A549 (cell line): ENCODE results near the gene PLIN4. TPM values are rescaled to one million over a fixed set of nuclear protein-coding genes. Genes with fewer than 3 reads are reported as not detected.

Experiments
- ATAC-seq, 2 experiments: fragments of 200-7000 bp in 1 of 2; fragments of >200 bp in 1 of 2; cut with Nextera tagmentation in 1 of 2; cut with Tn5 transposase in 1 of 2; 3 replicates each; pipeline versions ENCODE4 v1.8.0 to v1.9.1; 2018 to 2020; ENCODE audit warnings: mild to moderate bottlenecking in 1 of 2, moderate library complexity in 1 of 2
- CTCF ChIA-PET: fragments of 300-600 bp; sonication (Branson Sonifier 250); formaldehyde crosslinking; extraction: SDS; loops from one replicate; lab custom pipeline; 2021; ENCODE audit warnings: antibody characterized with exemption, inconsistent platforms; lab: Yijun Ruan, JAX
- POLR2A ChIA-PET: fragments of 350-600 bp; formaldehyde crosslinking; extraction: SDS; loops from one replicate; lab custom pipeline; 2021; ENCODE audit warnings: antibody characterized with exemption, inconsistent platforms; lab: Yijun Ruan, JAX
- DNase-seq, 2 experiments: peaks; one replicate each; pipeline versions ENCODE4 v3.0.0 to v3.0.0-alpha.2; 2011 to 2016; ENCODE audit warnings: low read depth in 1 of 2, low spot score in 1 of 2
- FAIRE-seq: peaks from 2 replicates; lab custom pipeline; 2011; peaks lifted over from hg19 to GRCh38; lab: Jason Lieb, UNC
- H3K27ac ChIP-seq, 2 experiments: fragments of >200 bp; sonication (Bioruptor Twin); formaldehyde crosslinking; 3 replicates each; pipeline ENCODE4 v1.5.1; 2016 to 2017
- H3K4me1 ChIP-seq: fragments of >200 bp; sonication (Bioruptor Twin); formaldehyde crosslinking; 3 replicates; pipeline ENCODE4 v1.6.1; 2016
- H3K4me2 ChIP-seq: fragments of >200 bp; sonication (Bioruptor Twin); formaldehyde crosslinking; 3 replicates; pipeline ENCODE4 v1.6.1; 2016
- H3K4me3 ChIP-seq: fragments of >200 bp; sonication (Bioruptor Twin); formaldehyde crosslinking; 3 replicates; pipeline ENCODE4 v1.5.1; 2016
- H3K9me3 ChIP-seq: fragments of >200 bp; sonication (Bioruptor Twin); formaldehyde crosslinking; 3 replicates; pipeline ENCODE4 v1.6.1; 2016
- BCL3 ChIP-seq: fragments of >200 bp; sonication (Bioruptor Twin); formaldehyde crosslinking; IDR thresholded peaks from 3 replicates; pipeline ENCODE4 v1.6.1; 2016
- BHLHE40 ChIP-seq: IDR thresholded peaks from 2 replicates; pipeline ENCODE4 v1.6.1; 2012; ENCODE audit warnings: low read depth, low read length, inconsistent platforms
- CEBPB ChIP-seq, 2 experiments: fragments of >200 bp in 1 of 2; sonication (Bioruptor Twin) in 1 of 2; formaldehyde crosslinking in 1 of 2; IDR thresholded peaks; 2 replicates each; pipeline ENCODE4 v1.6.1; 2012 to 2016
- CHD2 ChIP-seq: fragments of 150-350 bp; IDR thresholded peaks from 2 replicates; pipeline ENCODE4 v1.6.1; 2014; ENCODE audit warnings: low read length; ENCODE audit not compliant: partially characterized antibody
- EHF ChIP-seq: fragments of 250-450 bp; sonication (Bioruptor Pico); IDR thresholded peaks from 2 replicates; pipeline ENCODE4 v1.5.0; 2020; ENCODE audit warnings: mild to moderate bottlenecking
- ELK1 ChIP-seq: fragments of 150-350 bp; IDR thresholded peaks from 2 replicates; pipeline ENCODE4 v1.6.1; 2014; ENCODE audit warnings: low read depth, mild to moderate bottlenecking, low read length
- FOSL2 ChIP-seq, 2 experiments: fragments of 450-650 bp in 1 of 2; fragments of >200 bp in 1 of 2; sonication (Bioruptor Twin) in 1 of 2; formaldehyde crosslinking; IDR thresholded peaks; 2 replicates each; pipeline versions ENCODE4 v1.5.0 to v1.6.1; 2016 to 2020; ENCODE audit warnings: mild to moderate bottlenecking in 1 of 2, moderate library complexity in 1 of 2
- HDAC2 ChIP-seq: fragments of 200-600 bp; sonication (generic); IDR thresholded peaks from 2 replicates; pipeline ENCODE4 v1.6.1; 2016
- HOXB5 ChIP-seq: fragments of 250-450 bp; sonication (Bioruptor Pico); IDR thresholded peaks from 2 replicates; pipeline ENCODE4 v1.5.0; 2020; ENCODE audit warnings: mild to moderate bottlenecking, moderate library complexity
- JUN ChIP-seq, 2 experiments: fragments of >200 bp; sonication (Bioruptor Twin); formaldehyde crosslinking; IDR thresholded peaks; 2 replicates in 1 of 2; 3 replicates in 1 of 2; pipeline ENCODE4 v1.6.1; 2016 to 2017
- MAX ChIP-seq: IDR thresholded peaks from 2 replicates; pipeline ENCODE4 v1.6.1; 2012
- PBX3 ChIP-seq: IDR thresholded peaks from 2 replicates; pipeline ENCODE4 v1.6.1; 2012
- PHF8 ChIP-seq: fragments of 200-600 bp; sonication (generic); IDR thresholded peaks from 2 replicates; pipeline ENCODE4 v1.6.1; 2016; ENCODE audit warnings: low read depth, mild to moderate bottlenecking, antibody characterized with exemption, moderate library complexity, borderline replicate concordance
- POLR2AphosphoS2 ChIP-seq: conservative IDR thresholded peaks from 2 replicates; pipeline ENCODE4 v1.6.1; 2012; ENCODE audit warnings: low read length, improper control_type of control experiment, inconsistent platforms
- RCOR1 ChIP-seq: fragments of 150-350 bp; IDR thresholded peaks from 2 replicates; pipeline ENCODE4 v1.6.1; 2014; ENCODE audit warnings: antibody characterized with exemption, low read length, low read depth
- SREBF2 ChIP-seq: fragments of 450-650 bp; IDR thresholded peaks from 2 replicates; pipeline ENCODE4 v1.6.1; 2014; ENCODE audit warnings: mild to moderate bottlenecking, moderate library complexity
- TP53 ChIP-seq: fragments of 250-450 bp; sonication (Bioruptor Pico); IDR thresholded peaks from 2 replicates; pipeline ENCODE4 v1.5.0; 2021; ENCODE audit warnings: mild to moderate bottlenecking, moderate library complexity
- ZNF302 ChIP-seq: fragments of 250-450 bp; sonication (Bioruptor Pico); IDR thresholded peaks from 2 replicates; pipeline ENCODE4 v1.9.0; 2021; ENCODE audit warnings: inconsistent platforms, mild to moderate bottlenecking, moderate library complexity
- WGBS: methylation state at CpG from one replicate; pipeline ENCODE4 v1.1.6; 2017; ENCODE audit errors: missing lambda C conversion rate; 5-methylcytosine and 5-hydroxymethylcytosine counted together
- polyA plus RNA-seq, 4 experiments: library from polyadenylated mRNA; depleted of rRNA in 3 of 4; stranded (reverse); fragments of >200 nt; fragmentation: RNase III in 1 of 4; extraction: RNeasy Plus Mini Kit Qiagen cat#74134 plus additional on column Dnase treatment in 1 of 4; gene quantifications; 2 replicates in 3 of 4; 3 replicates in 1 of 4; pipeline ENCODE4 v1.2.3, GENCODE V29; 2011 to 2017
- TF ChIP-seq, protein P1 (sequence below): IDR thresholded peaks from 2 replicates; pipeline ENCODE4 v1.6.1; 2012; ENCODE audit warnings: low read depth, borderline replicate concordance
- TF ChIP-seq, protein P2 (sequence below): fragments of 200-600 bp; sonication (generic); IDR thresholded peaks from 2 replicates; pipeline ENCODE4 v1.6.1; 2016; ENCODE audit warnings: antibody characterized with exemption, mild to moderate bottlenecking, moderate library complexity
- TF ChIP-seq, protein P3 (sequence below): fragments of 250-450 bp; sonication (Bioruptor Pico); IDR thresholded peaks from 2 replicates; pipeline ENCODE4 v1.5.0; 2021; ENCODE audit warnings: mild to moderate bottlenecking, moderate library complexity, borderline replicate concordance

The PLIN4 gene
- polyA plus RNA-seq, 2 of the 4 experiments (the other 2 are of a cell fraction): 0.04 to 0.23 TPM

DNA sequence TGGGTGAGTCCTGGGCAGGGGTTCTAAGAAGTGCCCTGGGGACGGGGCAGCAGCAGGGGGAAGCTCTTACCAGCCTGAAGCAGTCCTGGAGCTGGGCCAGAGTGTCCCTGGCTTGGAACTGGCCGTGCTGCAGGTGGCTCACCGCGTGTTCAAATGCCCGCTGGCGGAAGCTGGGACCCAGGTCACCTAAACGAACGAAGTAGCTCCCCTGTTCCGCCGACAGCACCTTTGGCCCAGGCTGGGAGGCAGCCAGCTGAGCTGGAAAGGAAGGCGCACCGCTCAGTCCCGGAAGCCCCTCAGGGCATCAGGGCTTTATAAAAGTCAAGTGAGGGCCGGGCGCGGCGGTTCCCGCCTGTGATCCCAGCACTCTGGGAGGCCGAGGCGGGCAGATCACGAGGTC is 9.6 kb downstream of the PLIN4 start (continued):
- TF ChIP-seq SREBF2 (no peak), FOSL2 (IDR thresholded peaks at IDR 0.05) (no peak), FOSL2 (CRISPR knock-in tag; IDR thresholded peaks at IDR 0.05) (no peak)

DNA sequence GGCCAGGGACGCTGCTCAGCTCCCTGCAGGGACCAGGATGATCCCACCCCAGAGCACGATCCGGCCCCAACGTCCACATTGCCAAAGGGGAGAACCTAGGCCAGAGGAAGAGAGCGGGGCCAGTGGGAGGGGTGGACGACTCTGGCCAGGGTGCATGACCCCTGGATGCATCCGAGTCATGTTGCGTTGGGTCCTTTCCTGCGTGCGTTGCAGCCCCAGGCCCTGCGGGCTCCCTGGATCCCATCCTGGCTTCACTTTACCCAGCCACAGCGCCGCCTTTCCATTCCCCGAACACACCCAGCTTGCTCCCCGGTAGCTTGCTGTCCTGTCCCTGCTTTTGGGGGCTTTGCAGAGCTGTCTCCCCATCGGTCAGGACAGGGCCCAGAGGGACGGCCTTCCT is 10.5 kb downstream of the PLIN4 start:
- no peaks in the 10 kb centered on the region for H3K4me1 ChIP-seq
- DNase-seq (no peak), FAIRE-seq (no peak), ATAC-seq (no peak)
- ChIA-PET CTCF (interaction anchor here (1.0 to 4.0 kb wide), 2 partner anchors 16 to 52 kb away, joined by 3 to 23 read pairs; partner anchors contain the start of gene SEMA6B), POLR2A (no interaction called here)
- TF ChIP-seq PHF8 (no peak), TP53 (CRISPR knock-in tag) (no peak)
- 96% methylated on average over 11 of the region's 17 CpGs for WGBS
- no peak overlapping the region for H3K4me2 ChIP-seq
- H3K27ac ChIP-seq: no peak overlapping the region
- no peak overlapping the region for H3K4me3 ChIP-seq
- H3K9me3 ChIP-seq: no peaks in the 10 kb centered on the region

- WGBS: no CpG with 5 or more reads among the region's 12 CpGs
- Histone ChIP-seq H3K9me3 (no peaks in the 10 kb centered on the region), H3K27ac (no peak overlapping the region), H3K4me1 (no peaks in the 10 kb centered on the region), H3K4me3 (no peak overlapping the region), H3K4me2 (no peak overlapping the region)
- no peak for ATAC-seq
- POLR2A ChIA-PET: no interaction called here
- CTCF ChIA-PET: interaction anchor here (1.0 to 4.0 kb wide), 2 partner anchors 17 to 53 kb away, joined by 3 to 23 read pairs; partner anchors contain the start of gene SEMA6B
- DNase-seq: no peak
- FAIRE-seq: no peak
- TF ChIP-seq ELK1 (no peak), BHLHE40 (no peak), EHF (CRISPR knock-in tag) (no peak), TP53 (CRISPR knock-in tag) (no peak), RCOR1 (no peak), HOXB5 (CRISPR knock-in tag) (no peak), CEBPB (IDR thresholded peaks at IDR 0.05) (no peak), ZNF302 (CRISPR knock-in tag) (no peak), CHD2 (no peak), FOSL2 (IDR thresholded peaks at IDR 0.05) (no peak), FOSL2 (CRISPR knock-in tag; IDR thresholded peaks at IDR 0.05) (no peak), JUN (IDR thresholded peaks at IDR 0.05) (no peak), BCL3 (no peak), PBX3 (no peak), HDAC2 (no peak), POLR2AphosphoS2 (no peak), SREBF2 (no peak), MAX (no peak)
- TF ChIP-seq, protein P1, sequence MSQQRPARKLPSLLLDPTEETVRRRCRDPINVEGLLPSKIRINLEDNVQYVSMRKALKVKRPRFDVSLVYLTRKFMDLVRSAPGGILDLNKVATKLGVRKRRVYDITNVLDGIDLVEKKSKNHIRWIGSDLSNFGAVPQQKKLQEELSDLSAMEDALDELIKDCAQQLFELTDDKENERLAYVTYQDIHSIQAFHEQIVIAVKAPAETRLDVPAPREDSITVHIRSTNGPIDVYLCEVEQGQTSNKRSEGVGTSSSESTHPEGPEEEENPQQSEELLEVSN: no peak
- TF ChIP-seq, protein P2, sequence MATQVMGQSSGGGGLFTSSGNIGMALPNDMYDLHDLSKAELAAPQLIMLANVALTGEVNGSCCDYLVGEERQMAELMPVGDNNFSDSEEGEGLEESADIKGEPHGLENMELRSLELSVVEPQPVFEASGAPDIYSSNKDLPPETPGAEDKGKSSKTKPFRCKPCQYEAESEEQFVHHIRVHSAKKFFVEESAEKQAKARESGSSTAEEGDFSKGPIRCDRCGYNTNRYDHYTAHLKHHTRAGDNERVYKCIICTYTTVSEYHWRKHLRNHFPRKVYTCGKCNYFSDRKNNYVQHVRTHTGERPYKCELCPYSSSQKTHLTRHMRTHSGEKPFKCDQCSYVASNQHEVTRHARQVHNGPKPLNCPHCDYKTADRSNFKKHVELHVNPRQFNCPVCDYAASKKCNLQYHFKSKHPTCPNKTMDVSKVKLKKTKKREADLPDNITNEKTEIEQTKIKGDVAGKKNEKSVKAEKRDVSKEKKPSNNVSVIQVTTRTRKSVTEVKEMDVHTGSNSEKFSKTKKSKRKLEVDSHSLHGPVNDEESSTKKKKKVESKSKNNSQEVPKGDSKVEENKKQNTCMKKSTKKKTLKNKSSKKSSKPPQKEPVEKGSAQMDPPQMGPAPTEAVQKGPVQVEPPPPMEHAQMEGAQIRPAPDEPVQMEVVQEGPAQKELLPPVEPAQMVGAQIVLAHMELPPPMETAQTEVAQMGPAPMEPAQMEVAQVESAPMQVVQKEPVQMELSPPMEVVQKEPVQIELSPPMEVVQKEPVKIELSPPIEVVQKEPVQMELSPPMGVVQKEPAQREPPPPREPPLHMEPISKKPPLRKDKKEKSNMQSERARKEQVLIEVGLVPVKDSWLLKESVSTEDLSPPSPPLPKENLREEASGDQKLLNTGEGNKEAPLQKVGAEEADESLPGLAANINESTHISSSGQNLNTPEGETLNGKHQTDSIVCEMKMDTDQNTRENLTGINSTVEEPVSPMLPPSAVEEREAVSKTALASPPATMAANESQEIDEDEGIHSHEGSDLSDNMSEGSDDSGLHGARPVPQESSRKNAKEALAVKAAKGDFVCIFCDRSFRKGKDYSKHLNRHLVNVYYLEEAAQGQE: no peak
- TF ChIP-seq, protein P3, sequence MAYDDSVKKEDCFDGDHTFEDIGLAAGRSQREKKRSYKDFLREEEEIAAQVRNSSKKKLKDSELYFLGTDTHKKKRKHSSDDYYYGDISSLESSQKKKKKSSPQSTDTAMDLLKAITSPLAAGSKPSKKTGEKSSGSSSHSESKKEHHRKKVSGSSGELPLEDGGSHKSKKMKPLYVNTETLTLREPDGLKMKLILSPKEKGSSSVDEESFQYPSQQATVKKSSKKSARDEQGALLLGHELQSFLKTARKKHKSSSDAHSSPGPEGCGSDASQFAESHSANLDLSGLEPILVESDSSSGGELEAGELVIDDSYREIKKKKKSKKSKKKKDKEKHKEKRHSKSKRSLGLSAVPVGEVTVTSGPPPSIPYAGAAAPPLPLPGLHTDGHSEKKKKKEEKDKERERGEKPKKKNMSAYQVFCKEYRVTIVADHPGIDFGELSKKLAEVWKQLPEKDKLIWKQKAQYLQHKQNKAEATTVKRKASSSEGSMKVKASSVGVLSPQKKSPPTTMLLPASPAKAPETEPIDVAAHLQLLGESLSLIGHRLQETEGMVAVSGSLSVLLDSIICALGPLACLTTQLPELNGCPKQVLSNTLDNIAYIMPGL (CRISPR knock-in tag): no peak
Measured at GRCh38 chr19:4507150-4507452, 11.2 kb downstream of the PLIN4 start.
